Measurements from ENCODE around the gene SLC37A3.

SLC37A3 gene

GRCh38 chr7:140310337-140311002 is 87.9 kb downstream of the SLC37A3 start:
- DNase-seq, result no peak

GRCh38 chr7:140308060-140308459 is 90.3 kb downstream of the SLC37A3 start:
- DNase-seq, result no peak

- peak; percentile 62 to 76 (median 65) for DNase-seq
Observed at GRCh38 chr7:140304191-140304799, 94.0 kb downstream of the SLC37A3 start.

GRCh38 chr7:140300243-140301136 is 97.8 kb downstream of the SLC37A3 start:
- DNase-seq, result peak; percentile 68 to 75 (median 70)

GRCh38 chr7:140298213-140298612 is 100.1 kb downstream of the SLC37A3 start:
- no peak for DNase-seq

- no peak for DNase-seq
Observed at GRCh38 chr7:140297192-140297591, 101.1 kb downstream of the SLC37A3 start.

GRCh38 chr7:140295224-140295738 is 103.0 kb downstream of the SLC37A3 start:
- DNase-seq, result no peak

GRCh38 chr7:140294454-140294853 is 103.9 kb downstream of the SLC37A3 start:
- peak in 1 of 3 donors; percentile 13 for DNase-seq

- no peak for DNase-seq
Observed at GRCh38 chr7:140292438-140292837, 105.9 kb downstream of the SLC37A3 start.

- no peak for DNase-seq
Observed at GRCh38 chr7:140289804-140290203, 108.5 kb downstream of the SLC37A3 start.

GRCh38 chr7:140287988-140288387 is 110.3 kb downstream of the SLC37A3 start:
- no peak for DNase-seq

- peak in 2 of 3 donors; percentile 22 to 31 for DNase-seq
Observed at GRCh38 chr7:140285938-140286337, 112.4 kb downstream of the SLC37A3 start.

- DNase-seq, result no peak
Observed at GRCh38 chr7:140284062-140284461, 114.3 kb downstream of the SLC37A3 start.
